ENCODE measurements around the gene CREB5.

CREB5 gene

DNA sequence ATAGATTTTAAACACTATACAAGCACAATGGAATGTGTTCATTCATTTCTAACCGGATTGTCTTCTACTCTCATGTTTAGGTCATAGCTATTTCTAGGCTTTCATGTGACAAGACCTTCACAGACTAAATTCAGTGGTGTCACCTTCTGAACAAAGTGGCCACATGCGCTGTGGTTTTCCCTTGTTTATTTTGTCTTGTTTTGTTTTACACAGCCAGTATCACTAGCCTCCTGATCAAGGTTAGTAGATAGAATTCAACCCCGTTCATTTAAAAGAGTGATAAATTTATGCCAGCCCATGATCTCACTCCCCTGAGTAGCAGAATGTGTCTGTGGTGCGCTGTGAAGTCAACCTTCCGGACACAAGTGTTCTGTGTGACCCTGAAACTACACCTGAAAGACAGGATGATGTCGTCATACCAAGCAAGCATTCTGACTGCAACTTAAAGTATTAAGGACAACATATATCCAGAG, 209.1 kb downstream of the CREB5 start:
- no peak for TF ChIP-seq FOXM1 (IDR thresholded peaks at IDR 0.05; ENCODE audit: borderline replicate concordance, low read depth)
- TF ChIP-seq TCF12 (IDR thresholded peaks at IDR 0.05; ENCODE audit: low read depth): no peak
- TF ChIP-seq EP300 (IDR thresholded peaks at IDR 0.05; ENCODE audit: borderline replicate concordance): no peak
- no peak for TF ChIP-seq TEAD4 (IDR thresholded peaks at IDR 0.05)
- TF ChIP-seq CEBPB (IDR thresholded peaks at IDR 0.05): no peak
- no peak for TF ChIP-seq RAD21 (IDR thresholded peaks at IDR 0.05; ENCODE audit: low read depth)
- no peak for TF ChIP-seq YY1 (IDR thresholded peaks at IDR 0.05; ENCODE audit: low read depth)
- no peak for TF ChIP-seq TAF1 (IDR thresholded peaks at IDR 0.05; ENCODE audit: low read depth)
- TF ChIP-seq, protein P1, sequence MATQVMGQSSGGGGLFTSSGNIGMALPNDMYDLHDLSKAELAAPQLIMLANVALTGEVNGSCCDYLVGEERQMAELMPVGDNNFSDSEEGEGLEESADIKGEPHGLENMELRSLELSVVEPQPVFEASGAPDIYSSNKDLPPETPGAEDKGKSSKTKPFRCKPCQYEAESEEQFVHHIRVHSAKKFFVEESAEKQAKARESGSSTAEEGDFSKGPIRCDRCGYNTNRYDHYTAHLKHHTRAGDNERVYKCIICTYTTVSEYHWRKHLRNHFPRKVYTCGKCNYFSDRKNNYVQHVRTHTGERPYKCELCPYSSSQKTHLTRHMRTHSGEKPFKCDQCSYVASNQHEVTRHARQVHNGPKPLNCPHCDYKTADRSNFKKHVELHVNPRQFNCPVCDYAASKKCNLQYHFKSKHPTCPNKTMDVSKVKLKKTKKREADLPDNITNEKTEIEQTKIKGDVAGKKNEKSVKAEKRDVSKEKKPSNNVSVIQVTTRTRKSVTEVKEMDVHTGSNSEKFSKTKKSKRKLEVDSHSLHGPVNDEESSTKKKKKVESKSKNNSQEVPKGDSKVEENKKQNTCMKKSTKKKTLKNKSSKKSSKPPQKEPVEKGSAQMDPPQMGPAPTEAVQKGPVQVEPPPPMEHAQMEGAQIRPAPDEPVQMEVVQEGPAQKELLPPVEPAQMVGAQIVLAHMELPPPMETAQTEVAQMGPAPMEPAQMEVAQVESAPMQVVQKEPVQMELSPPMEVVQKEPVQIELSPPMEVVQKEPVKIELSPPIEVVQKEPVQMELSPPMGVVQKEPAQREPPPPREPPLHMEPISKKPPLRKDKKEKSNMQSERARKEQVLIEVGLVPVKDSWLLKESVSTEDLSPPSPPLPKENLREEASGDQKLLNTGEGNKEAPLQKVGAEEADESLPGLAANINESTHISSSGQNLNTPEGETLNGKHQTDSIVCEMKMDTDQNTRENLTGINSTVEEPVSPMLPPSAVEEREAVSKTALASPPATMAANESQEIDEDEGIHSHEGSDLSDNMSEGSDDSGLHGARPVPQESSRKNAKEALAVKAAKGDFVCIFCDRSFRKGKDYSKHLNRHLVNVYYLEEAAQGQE (IDR thresholded peaks at IDR 0.05; ENCODE audit: low read depth): no peak
- TF ChIP-seq EGR1 (IDR thresholded peaks at IDR 0.05): no peak
- TF ChIP-seq NFIC (IDR thresholded peaks at IDR 0.05): no peak
- TF ChIP-seq, protein P2, sequence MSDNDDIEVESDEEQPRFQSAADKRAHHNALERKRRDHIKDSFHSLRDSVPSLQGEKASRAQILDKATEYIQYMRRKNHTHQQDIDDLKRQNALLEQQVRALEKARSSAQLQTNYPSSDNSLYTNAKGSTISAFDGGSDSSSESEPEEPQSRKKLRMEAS (IDR thresholded peaks at IDR 0.05): no peak
- no peak for TF ChIP-seq ZBTB7A (IDR thresholded peaks at IDR 0.05; ENCODE audit: low read depth)
- TF ChIP-seq, protein P3, sequence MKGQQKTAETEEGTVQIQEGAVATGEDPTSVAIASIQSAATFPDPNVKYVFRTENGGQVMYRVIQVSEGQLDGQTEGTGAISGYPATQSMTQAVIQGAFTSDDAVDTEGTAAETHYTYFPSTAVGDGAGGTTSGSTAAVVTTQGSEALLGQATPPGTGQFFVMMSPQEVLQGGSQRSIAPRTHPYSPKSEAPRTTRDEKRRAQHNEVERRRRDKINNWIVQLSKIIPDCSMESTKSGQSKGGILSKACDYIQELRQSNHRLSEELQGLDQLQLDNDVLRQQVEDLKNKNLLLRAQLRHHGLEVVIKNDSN (IDR thresholded peaks at IDR 0.05): no peak
- TF ChIP-seq CREB1 (IDR thresholded peaks at IDR 0.05; ENCODE audit: low read depth): no peak

DNA sequence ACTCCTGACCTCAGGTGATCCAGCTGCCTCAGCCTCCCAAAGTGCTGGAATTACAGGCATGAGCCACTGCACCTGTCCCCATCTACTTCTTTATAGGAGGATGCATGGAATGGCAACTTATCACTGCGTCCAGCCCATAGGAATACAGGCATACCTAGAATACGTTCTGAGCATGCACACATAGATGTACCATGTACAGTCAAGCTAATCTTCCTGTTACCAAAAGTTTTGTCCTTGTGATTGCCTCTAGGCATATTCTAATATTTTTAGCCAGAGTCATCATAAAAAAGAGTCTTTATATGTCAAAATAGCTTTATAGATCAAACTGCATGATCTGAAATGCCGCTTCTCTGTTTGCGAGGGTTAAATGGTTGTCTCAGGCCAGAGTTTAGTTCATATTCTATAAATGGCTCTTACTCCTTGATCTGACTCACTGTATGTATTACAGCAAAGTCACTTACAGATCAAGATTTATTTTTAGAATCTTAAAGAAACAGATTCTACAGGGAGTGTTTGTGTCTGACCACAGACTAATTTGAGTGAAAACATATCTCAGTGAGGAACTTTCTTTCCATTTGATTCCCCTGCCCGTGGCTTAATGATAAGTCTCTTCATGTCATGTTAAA, 210.9 kb downstream of the CREB5 start:
- TF ChIP-seq FOXM1 (IDR thresholded peaks at IDR 0.05; ENCODE audit: borderline replicate concordance, low read depth): no peak
- TF ChIP-seq TCF12 (IDR thresholded peaks at IDR 0.05; ENCODE audit: low read depth): no peak
- no peak for TF ChIP-seq TAF1 (IDR thresholded peaks at IDR 0.05; ENCODE audit: low read depth)
- no peak for TF ChIP-seq EGR1 (IDR thresholded peaks at IDR 0.05)
- TF ChIP-seq, protein P2 (IDR thresholded peaks at IDR 0.05): no peak
- no peak for TF ChIP-seq YY1 (IDR thresholded peaks at IDR 0.05; ENCODE audit: low read depth)
- no peak for TF ChIP-seq ZBTB7A (IDR thresholded peaks at IDR 0.05; ENCODE audit: low read depth)
- no peak for TF ChIP-seq CEBPB (IDR thresholded peaks at IDR 0.05)
- TF ChIP-seq EP300 (IDR thresholded peaks at IDR 0.05; ENCODE audit: borderline replicate concordance): no peak
- TF ChIP-seq, protein P3 (IDR thresholded peaks at IDR 0.05): no peak

DNA sequence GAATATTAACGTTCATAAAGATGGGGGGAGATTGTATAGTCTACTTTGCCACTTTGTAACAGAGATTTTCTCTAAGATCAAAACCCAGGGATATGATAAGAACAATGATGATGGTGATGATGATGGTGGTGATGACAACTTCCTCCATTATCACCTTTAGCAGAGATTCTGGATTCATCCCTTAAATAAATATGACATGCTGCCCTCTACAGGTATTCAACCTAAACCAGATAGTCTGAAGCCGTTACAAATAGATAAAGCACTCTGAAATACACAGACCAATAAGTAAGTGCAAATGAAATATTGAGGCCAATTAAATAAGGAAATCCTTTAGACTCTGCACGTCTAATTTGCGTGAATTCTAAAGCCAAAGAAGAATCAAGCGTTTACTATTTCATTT, 211.5 kb downstream of the CREB5 start:
- no peak for TF ChIP-seq CEBPB (IDR thresholded peaks at IDR 0.05)
- TF ChIP-seq RAD21 (IDR thresholded peaks at IDR 0.05; ENCODE audit: low read depth): peak; percentile 58
- TF ChIP-seq EP300 (IDR thresholded peaks at IDR 0.05; ENCODE audit: borderline replicate concordance): no peak

DNA sequence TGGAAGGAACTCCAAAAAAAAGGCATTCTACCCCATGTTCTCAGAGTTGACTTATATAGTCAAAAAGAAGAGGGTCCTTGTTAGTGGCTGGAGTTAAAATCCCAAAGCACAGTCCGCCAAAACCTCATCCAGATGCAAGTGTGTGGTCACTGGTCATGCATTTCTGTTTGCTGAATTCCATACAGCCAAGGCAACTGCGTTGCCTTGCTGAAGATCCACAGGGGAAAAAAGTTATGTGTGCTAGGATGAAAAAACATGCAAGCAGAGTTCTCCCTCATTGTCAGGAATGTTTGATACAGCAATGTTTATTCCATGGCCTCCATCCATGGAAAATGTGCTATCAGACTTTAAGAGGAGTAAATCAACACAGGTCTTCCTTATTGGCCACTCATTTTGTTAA, 213.1 kb downstream of the CREB5 start:
- TF ChIP-seq NFIC (IDR thresholded peaks at IDR 0.05) (no peak), FOXM1 (IDR thresholded peaks at IDR 0.05; ENCODE audit: borderline replicate concordance, low read depth) (no peak), TCF12 (IDR thresholded peaks at IDR 0.05; ENCODE audit: low read depth) (no peak), RAD21 (IDR thresholded peaks at IDR 0.05; ENCODE audit: low read depth) (no peak), CREB1 (IDR thresholded peaks at IDR 0.05; ENCODE audit: low read depth) (no peak), EGR1 (IDR thresholded peaks at IDR 0.05) (no peak), ZBTB7A (IDR thresholded peaks at IDR 0.05; ENCODE audit: low read depth) (no peak), CEBPB (IDR thresholded peaks at IDR 0.05) (no peak), EP300 (IDR thresholded peaks at IDR 0.05; ENCODE audit: borderline replicate concordance) (no peak), YY1 (IDR thresholded peaks at IDR 0.05; ENCODE audit: low read depth) (no peak), TEAD4 (IDR thresholded peaks at IDR 0.05) (no peak), TAF1 (IDR thresholded peaks at IDR 0.05; ENCODE audit: low read depth) (no peak)
- TF ChIP-seq, protein P2 (IDR thresholded peaks at IDR 0.05): no peak
- TF ChIP-seq, protein P3 (IDR thresholded peaks at IDR 0.05): no peak
- TF ChIP-seq, protein P1 (IDR thresholded peaks at IDR 0.05; ENCODE audit: low read depth): no peak

DNA sequence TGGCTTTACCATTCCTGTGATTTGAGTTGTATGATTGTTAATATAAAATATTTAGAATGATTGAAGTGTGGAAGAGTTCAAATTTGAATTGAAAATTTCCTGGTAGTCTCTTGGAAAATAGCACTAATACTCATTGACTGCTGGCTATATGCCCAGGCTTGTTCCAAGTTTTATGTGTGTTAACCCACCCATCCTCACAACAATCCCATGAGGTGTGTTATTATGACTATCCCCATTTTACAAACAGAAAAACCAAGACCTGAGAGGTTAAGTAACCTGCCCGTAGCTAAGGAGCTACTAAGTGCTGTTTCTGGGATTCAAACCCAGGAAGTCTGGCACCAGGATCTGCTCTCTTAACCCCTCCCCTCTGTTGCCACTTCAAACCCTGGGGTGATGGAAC, 213.9 kb downstream of the CREB5 start:
- no peak for TF ChIP-seq RAD21 (IDR thresholded peaks at IDR 0.05; ENCODE audit: low read depth)
- TF ChIP-seq CREB1 (IDR thresholded peaks at IDR 0.05; ENCODE audit: low read depth): no peak
- TF ChIP-seq YY1 (IDR thresholded peaks at IDR 0.05; ENCODE audit: low read depth): no peak
- TF ChIP-seq, protein P3 (IDR thresholded peaks at IDR 0.05): no peak
- TF ChIP-seq TCF12 (IDR thresholded peaks at IDR 0.05; ENCODE audit: low read depth): no peak
- TF ChIP-seq TEAD4 (IDR thresholded peaks at IDR 0.05): no peak
- TF ChIP-seq EP300 (IDR thresholded peaks at IDR 0.05; ENCODE audit: borderline replicate concordance): no peak
- TF ChIP-seq NFIC (IDR thresholded peaks at IDR 0.05): no peak
- TF ChIP-seq FOXM1 (IDR thresholded peaks at IDR 0.05; ENCODE audit: borderline replicate concordance, low read depth): no peak
- TF ChIP-seq TAF1 (IDR thresholded peaks at IDR 0.05; ENCODE audit: low read depth): no peak
- TF ChIP-seq, protein P2 (IDR thresholded peaks at IDR 0.05): no peak
- TF ChIP-seq, protein P1 (IDR thresholded peaks at IDR 0.05; ENCODE audit: low read depth): no peak
- TF ChIP-seq CEBPB (IDR thresholded peaks at IDR 0.05): no peak
- TF ChIP-seq ZBTB7A (IDR thresholded peaks at IDR 0.05; ENCODE audit: low read depth): no peak
